Esophagus squamous epithelium (tissue), 5 donors: ENCODE data around the gene BOD1L1. TPM values are rescaled to one million over a fixed set of nuclear protein-coding genes. Genes with fewer than 3 reads are reported as not detected.

Experiments
- DNase-seq: peaks from one replicate; lab custom pipeline; 2025; lab: John Stamatoyannopoulos, UW
- H3K27ac ChIP-seq, 4 donors: fragments of 200-600 bp; sonication (generic); one replicate each; pipeline ENCODE4 v1.5.1; 2016 to 2019; ENCODE audit warnings: mild to moderate bottlenecking in 1 of 4
- H3K27me3 ChIP-seq, 4 donors: fragments of 200-600 bp; sonication (generic); 1 replicate in 3 of 4; 2 replicates in 1 of 4; pipeline versions ENCODE4 v1.5.1 to v1.6.0; 2017 to 2021; ENCODE audit warnings: antibody characterized with exemption in 1 of 4
- H3K36me3 ChIP-seq, 3 donors: fragments of 200-600 bp; sonication (generic); one replicate each; pipeline ENCODE4 v1.5.1; 2016 to 2019
- H3K4me1 ChIP-seq, 3 donors: fragments of 200-600 bp; sonication (generic); one replicate each; pipeline ENCODE4 v1.5.1; 2017 to 2019
- H3K4me3 ChIP-seq, 4 donors: fragments of 200-600 bp; sonication (generic); 1 replicate in 3 of 4; 2 replicates in 1 of 4; pipeline ENCODE4 v1.5.1; 2016 to 2019; ENCODE audit warnings: mild to moderate bottlenecking in 2 of 4, moderate library complexity in 1 of 4
- H3K9me3 ChIP-seq, 3 donors: fragments of 200-600 bp; sonication (generic); one replicate each; pipeline ENCODE4 v1.5.1; 2016 to 2019
- CTCF ChIP-seq, 6 experiments: fragments of 450-650 bp in 4 of 6; fragments of 200-600 bp in 2 of 6; sonication (generic) in 2 of 6; IDR thresholded peaks; one replicate each; pipeline ENCODE4 v1.5.1; 2016 to 2019; ENCODE audit warnings: antibody characterized with exemption in 6 of 6, mild to moderate bottlenecking in 4 of 6, moderate library complexity in 4 of 6
- POLR2A ChIP-seq, 4 donors: fragments of 450-650 bp; IDR thresholded peaks; one replicate each; pipeline ENCODE4 v1.6.1; 2017; ENCODE audit warnings: antibody characterized with exemption in 4 of 4, mild to moderate bottlenecking in 4 of 4, moderate library complexity in 3 of 4
- WGBS, 2 donors: methylation state at CpG; one replicate each; pipeline ENCODE4 v1.1.5; 2018; 5-methylcytosine and 5-hydroxymethylcytosine counted together
- intact Hi-C: fragments of 100-400 bp; cut with DNase I; formaldehyde crosslinking; loops from one replicate; pipeline ENCODE4 v1.15.0; 2022
- total RNA-seq, 4 donors: library from RNA; depleted of rRNA; stranded (reverse); fragments of >200 nt; gene quantifications; one replicate each; pipeline ENCODE4 v1.1.0, GENCODE V29; 2016
- donor health status: DM: yes; HTN: yes; CAD: no.

Gene BOD1L1
- total RNA-seq, 4 donors from 2014 or later = 15.0 to 37.0 (median 25.6) TPM

GRCh38 chr4:13527192-13527980 lies 100.1 kb downstream of the BOD1L1 start:
- H3K4me3 ChIP-seq = peak overlapping the region in 1 of 4 donors; percentile 1
- H3K36me3 ChIP-seq = peaks cover 0 to 5% (median 0%) of the 10 kb centered on the region in 3 donors
- 8% methylated on average over 27 to 35 of the region's 46 CpGs for WGBS, 2 donors
- no peak overlapping the region for H3K27ac ChIP-seq
- peaks cover 0 to 40% (median 5%) of the 10 kb centered on the region in 3 donors for H3K4me1 ChIP-seq
- intact Hi-C loops = no loop called here
- H3K9me3 ChIP-seq = peaks cover 0 to 20% (median 13%) of the 10 kb centered on the region in 3 donors
- TF ChIP-seq CTCF (IDR thresholded peaks at IDR 0.05) = no peak
- no peak for TF ChIP-seq POLR2A (IDR thresholded peaks at IDR 0.05)
- DNase-seq = no peak
- H3K27me3 ChIP-seq = peaks cover 35 to 100% (median 72%) of the 10 kb centered on the region in 4 donors

DNA sequence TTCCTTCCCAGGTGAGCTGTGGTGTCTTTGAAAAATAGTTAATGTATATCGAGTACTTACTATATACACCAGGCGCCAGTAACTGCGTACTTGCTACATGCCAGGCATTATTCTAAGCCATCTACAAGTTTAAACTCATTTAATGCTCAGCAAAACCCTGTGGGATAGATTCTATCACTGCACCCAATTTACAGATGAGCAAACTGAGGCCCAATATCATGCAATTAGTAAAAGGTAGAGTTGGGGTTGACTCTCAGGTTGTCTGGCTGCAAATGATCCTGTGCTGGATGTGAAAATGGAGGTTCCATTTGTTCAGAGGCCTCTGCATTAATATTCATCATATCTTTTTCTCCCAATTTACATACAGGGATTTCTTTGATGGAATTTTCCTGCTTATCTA lies 100.9 kb downstream of the BOD1L1 start:
- no peak for DNase-seq
- peaks cover 37 to 100% (median 71%) of the 10 kb centered on the region in 4 donors for H3K27me3 ChIP-seq
- 58 to 71% methylated on average over 3 of the region's 3 CpGs for WGBS, 2 donors
- TF ChIP-seq CTCF (IDR thresholded peaks at IDR 0.05) (no peak), POLR2A (IDR thresholded peaks at IDR 0.05) (no peak)
- no peak overlapping the region for H3K27ac ChIP-seq
- peaks cover 0 to 20% (median 13%) of the 10 kb centered on the region in 3 donors for H3K9me3 ChIP-seq
- peaks cover 0 to 43% (median 5%) of the 10 kb centered on the region in 3 donors for H3K4me1 ChIP-seq
- intact Hi-C loops = no loop called here
- peaks cover 0 to 5% (median 0%) of the 10 kb centered on the region in 3 donors for H3K36me3 ChIP-seq
- H3K4me3 ChIP-seq = no peak overlapping the region

- intact Hi-C loops = no loop called here
- TF ChIP-seq CTCF (IDR thresholded peaks at IDR 0.05) (no peak), POLR2A (IDR thresholded peaks at IDR 0.05) (no peak)
- peaks cover 0 to 38% (median 5%) of the 10 kb centered on the region in 3 donors for H3K4me1 ChIP-seq
- H3K4me3 ChIP-seq = no peak overlapping the region
- H3K27me3 ChIP-seq = peaks cover 37 to 100% (median 68%) of the 10 kb centered on the region in 4 donors
- WGBS, 2 donors = 52 to 61% methylated on average over 4 of the region's 4 CpGs
- H3K27ac ChIP-seq = no peak overlapping the region
- DNase-seq = no peak
- H3K36me3 ChIP-seq = peaks cover 0 to 5% (median 0%) of the 10 kb centered on the region in 3 donors
- H3K9me3 ChIP-seq = peaks cover 0 to 20% (median 13%) of the 10 kb centered on the region in 3 donors
Observed at GRCh38 chr4:13525606-13526281, 101.8 kb downstream of the BOD1L1 start.

DNA sequence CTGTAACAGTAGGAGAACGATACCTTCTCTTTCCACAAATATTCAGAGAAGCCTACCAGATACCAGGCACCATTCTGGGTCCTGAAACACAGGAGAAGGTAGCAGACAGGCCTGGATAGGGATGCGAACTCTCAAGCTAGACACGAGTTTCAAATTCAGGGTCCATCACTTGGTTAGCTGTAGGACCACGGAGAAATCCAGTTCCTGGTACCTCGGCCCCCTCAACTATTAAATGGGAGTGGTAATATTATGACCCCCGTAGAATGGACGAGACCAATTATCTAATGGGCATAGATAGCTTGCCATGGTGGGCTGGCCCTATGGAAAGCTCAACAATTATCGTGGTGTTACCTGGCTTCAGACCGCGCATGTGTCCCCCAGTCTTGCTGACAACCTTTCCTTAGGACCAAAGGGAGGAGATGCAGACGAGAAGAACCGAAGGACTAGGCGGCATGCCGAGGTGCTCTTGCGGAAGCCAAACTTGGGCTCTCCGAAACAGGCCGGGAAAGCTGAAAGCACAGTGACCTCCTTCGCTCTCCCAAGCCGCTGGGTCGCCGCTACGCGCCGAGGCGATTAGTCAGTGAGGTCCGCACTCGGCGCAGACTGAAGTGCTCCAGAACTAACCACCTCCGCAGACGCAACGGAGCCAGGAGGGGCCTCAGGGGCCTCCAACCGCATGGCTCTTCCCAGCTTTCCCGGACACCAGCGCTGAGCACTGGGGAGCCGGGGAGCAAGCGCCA lies 102.9 kb downstream of the BOD1L1 start:
- no peak overlapping the region for H3K27ac ChIP-seq
- peaks cover 0 to 20% (median 13%) of the 10 kb centered on the region in 3 donors for H3K9me3 ChIP-seq
- H3K36me3 ChIP-seq = peaks cover 0 to 5% (median 0%) of the 10 kb centered on the region in 3 donors
- DNase-seq = no peak
- 20 to 28% methylated on average over 12 to 18 of the region's 36 CpGs for WGBS, 2 donors
- peak overlapping the region in 1 of 4 donors; percentile 1 for H3K4me3 ChIP-seq
- H3K4me1 ChIP-seq = peaks cover 0 to 38% (median 5%) of the 10 kb centered on the region in 3 donors
- H3K27me3 ChIP-seq = peaks cover 32 to 99% (median 63%) of the 10 kb centered on the region in 4 donors
- no peak for TF ChIP-seq CTCF (IDR thresholded peaks at IDR 0.05)
- TF ChIP-seq POLR2A (IDR thresholded peaks at IDR 0.05) = no peak
- intact Hi-C loops = no loop called here
